ENCODE results near the gene ACSS2.

ACSS2 gene

GRCh38 chr20:34945315-34946077, 69.1 kb downstream of the ACSS2 start:
- in situ Hi-C loops (cut with MboI; ENCODE audit: low sequenced_read_pairs), result no loop called here

GRCh38 chr20:34946661-34947060, 70.2 kb downstream of the ACSS2 start:
- in situ Hi-C loops (cut with MboI; ENCODE audit: low sequenced_read_pairs), result no loop called here

DNA sequence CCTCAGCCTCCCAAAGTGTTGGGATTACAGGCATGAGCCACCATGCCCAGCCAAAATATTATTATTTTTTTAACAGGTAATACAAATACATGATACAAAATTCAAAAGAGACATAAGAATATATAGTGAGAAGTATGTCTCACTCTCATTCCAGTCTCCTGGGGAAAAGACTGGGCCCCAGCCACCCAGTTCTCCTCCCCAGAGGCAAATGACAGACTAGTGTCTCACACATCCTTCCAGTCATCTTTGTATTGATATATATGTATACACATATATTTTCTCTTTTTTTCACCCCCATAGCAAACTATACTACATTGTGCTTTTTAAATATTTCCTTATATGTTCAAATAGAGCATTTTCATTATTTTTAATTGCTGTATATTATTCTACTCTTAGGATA, 70.9 kb downstream of the ACSS2 start:
- in situ Hi-C loops (cut with MboI; ENCODE audit: low sequenced_read_pairs), result no loop called here

- in situ Hi-C loops (cut with MboI; ENCODE audit: low sequenced_read_pairs), result no loop called here
Measured at GRCh38 chr20:34948030-34948429, 71.6 kb downstream of the ACSS2 start.

GRCh38 chr20:34949120-34949519, 72.7 kb downstream of the ACSS2 start:
- in situ Hi-C loops (cut with MboI; ENCODE audit: low sequenced_read_pairs), result no loop called here

DNA sequence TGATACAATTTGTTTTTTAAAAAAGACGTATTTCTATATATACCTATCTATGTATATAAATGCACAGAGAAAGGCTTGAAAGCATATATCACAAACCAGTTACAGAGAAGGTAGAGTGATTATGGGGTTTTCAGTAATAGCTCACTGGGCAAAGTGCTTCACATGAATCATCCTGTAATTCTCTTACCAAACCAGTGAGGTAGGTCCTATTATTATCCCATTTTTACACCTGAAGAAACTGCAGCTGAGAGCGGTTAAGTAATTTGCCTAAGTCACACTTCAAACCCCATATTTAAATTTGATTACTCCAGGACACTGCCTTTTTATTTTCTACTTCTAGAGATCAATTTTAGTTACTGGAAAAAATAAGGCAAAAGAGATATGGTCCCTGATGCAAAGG, 74.8 kb downstream of the ACSS2 start:
- in situ Hi-C loops (cut with MboI; ENCODE audit: low sequenced_read_pairs), result no loop called here

DNA sequence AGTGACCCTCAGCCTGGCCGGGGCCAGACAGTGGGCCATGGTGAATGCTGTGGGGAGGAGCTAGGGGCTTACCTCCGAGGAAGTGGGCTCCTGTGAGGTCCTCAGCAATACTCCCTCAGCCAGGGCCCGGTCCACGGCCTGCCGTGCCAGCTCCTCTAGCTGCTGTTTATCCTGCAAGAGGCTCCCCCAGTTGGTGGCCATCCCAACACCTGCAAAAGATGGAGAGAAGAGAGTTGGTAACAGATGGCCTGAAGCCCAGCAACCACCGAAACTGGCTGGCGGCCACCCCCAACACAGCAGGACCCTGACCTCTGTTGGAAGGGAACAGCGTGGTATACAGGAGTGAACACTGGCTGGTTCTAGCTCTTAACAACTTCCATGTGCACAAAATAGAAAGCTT, 75.2 kb downstream of the ACSS2 start:
- in situ Hi-C loops (cut with MboI; ENCODE audit: low sequenced_read_pairs), result no loop called here

DNA sequence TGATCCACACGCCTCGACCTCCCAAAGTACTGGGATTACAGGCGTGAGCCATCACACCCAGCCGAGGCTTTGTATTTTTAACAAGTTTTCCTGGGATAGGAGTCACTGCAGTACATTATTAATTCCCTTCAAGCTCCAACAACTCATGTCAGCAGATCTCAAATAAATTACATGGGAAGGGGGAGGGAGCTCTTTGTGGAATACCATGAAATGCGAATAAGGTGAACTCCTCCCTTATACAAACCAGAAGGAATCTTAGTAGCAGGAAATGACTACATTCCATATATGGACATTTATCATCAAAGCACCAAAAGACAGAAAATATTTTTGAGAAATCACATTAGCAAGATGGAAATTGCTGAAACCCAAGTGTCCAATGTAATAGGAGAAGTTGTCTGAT, 76.3 kb downstream of the ACSS2 start:
- in situ Hi-C loops (cut with MboI; ENCODE audit: low sequenced_read_pairs), result no loop called here

DNA sequence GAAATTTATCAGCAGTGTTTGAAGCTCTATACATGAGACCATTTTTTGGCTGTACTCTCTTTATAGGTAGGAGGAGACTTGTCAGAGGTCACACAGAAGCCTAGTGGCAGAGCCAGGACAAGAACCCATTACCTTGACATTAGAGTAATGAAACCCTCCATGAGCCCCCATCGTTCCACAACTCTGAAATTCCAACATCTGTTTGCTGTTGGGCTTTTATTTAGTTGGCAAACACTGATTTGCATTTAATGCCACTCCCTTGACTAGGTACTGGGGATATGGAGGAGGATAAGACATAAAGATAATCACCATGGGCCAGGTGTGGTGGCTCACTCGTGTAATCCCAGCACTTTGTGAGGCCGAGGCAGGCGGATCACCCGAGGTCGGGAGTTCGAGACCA, 77.5 kb downstream of the ACSS2 start:
- in situ Hi-C loops (cut with MboI; ENCODE audit: low sequenced_read_pairs), result no loop called here

DNA sequence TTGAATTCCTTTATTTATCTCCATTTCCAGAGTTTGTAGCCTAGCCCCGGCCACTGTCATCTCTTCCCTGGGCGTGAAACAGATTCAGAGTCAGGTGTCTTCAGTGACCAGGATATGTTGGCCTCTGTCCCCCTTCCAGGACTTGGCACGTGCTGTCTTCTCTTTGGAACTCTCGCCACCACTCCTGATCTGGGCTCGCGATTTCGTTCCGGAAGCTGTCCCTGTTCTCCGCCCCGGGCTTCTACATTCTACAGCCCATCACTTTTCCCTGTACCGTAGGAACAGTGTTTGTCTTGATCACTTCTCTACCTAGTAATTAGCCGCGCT, 78.5 kb downstream of the ACSS2 start:
- in situ Hi-C loops (cut with MboI; ENCODE audit: low sequenced_read_pairs), result no loop called here

GRCh38 chr20:34955231-34956040, 79.0 kb downstream of the ACSS2 start, which contains the start of the genes GSS and MYH7B:
Gene GSS (minus strand): TSS chr20:34955806. CDS start chr20:34951852, 3,954 bp downstream.
Gene MYH7B (plus strand): TSS chr20:34955868. CDS start chr20:34978006, 22,138 bp downstream.
- in situ Hi-C loops (cut with MboI; ENCODE audit: low sequenced_read_pairs), result no loop called here

GRCh38 chr20:34956041-34956458, 79.6 kb downstream of the ACSS2 start:
- in situ Hi-C loops (cut with MboI; ENCODE audit: low sequenced_read_pairs), result no loop called here

- in situ Hi-C loops (cut with MboI; ENCODE audit: low sequenced_read_pairs), result no loop called here
Measured at GRCh38 chr20:34956751-34957472, 80.5 kb downstream of the ACSS2 start.

GRCh38 chr20:34964486-34964885, 88.1 kb downstream of the ACSS2 start:
- in situ Hi-C loops (cut with MboI; ENCODE audit: low sequenced_read_pairs), result no loop called here

- in situ Hi-C loops (cut with MboI; ENCODE audit: low sequenced_read_pairs), result no loop called here
Measured at GRCh38 chr20:34965051-34965450, 88.6 kb downstream of the ACSS2 start.

GRCh38 chr20:34967421-34967820, 91.0 kb downstream of the ACSS2 start:
- in situ Hi-C loops (cut with MboI; ENCODE audit: low sequenced_read_pairs), result no loop called here

GRCh38 chr20:34968042-34968775, 91.8 kb downstream of the ACSS2 start:
- in situ Hi-C loops (cut with MboI; ENCODE audit: low sequenced_read_pairs), result no loop called here

DNA sequence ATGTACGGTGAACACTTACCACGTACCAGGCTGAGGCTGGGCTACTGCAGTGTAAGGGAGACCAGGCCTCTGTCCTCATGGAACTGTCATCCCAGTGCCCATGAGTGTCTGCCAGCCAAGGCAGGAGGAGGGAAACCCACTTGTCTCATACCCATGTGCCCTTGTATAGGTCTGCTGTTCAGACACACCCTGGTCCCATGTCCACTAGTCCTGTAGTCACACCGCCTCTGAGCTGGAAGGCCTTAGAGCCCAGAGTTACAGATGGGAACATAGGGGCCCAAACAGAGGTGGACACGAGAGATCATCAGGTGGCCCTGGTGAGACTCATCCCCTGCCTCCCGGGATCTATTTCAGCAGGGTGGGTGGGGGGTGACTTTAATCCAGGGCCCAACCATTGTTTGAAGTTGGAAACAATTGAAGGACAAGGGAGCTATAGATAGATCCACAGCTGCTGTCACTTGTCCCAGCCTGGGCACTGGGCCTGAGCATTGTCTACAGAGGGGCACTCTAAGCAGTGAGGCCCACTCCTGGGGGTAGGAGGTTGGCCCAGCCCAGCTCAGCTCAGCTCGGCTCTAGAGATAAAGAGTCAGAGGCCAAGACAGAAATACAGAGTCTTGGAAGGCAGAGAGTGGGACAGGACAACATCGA, 93.9 kb downstream of the ACSS2 start:
- in situ Hi-C loops (cut with MboI; ENCODE audit: low sequenced_read_pairs), result no loop called here

- in situ Hi-C loops (cut with MboI; ENCODE audit: low sequenced_read_pairs), result no loop called here
Measured at GRCh38 chr20:34970846-34971560, 94.6 kb downstream of the ACSS2 start.

Measured in HL-60/S4 treated with phorbol 12-myristate 13-acetate at 8.2 ng/mL for 4 days and 3 days (cell line).